HL-60 (cell line): ENCODE results near the gene GCLC.

Source experiments
- DNase-seq, 2 experiments: peaks; one replicate each; pipeline ENCODE4 v3.0.0-alpha.2; 2010 to 2020; ENCODE audit warnings: low read depth in 1 of 2, low spot score in 1 of 2
- H3K27ac ChIP-seq: fragments of 250-450 bp; sonication (Bioruptor Pico); replicated peaks from 2 replicates; pipeline ENCODE4 v1.5.1; 2020; ENCODE audit warnings: mild to moderate bottlenecking, moderate library complexity
- H3K27me3 ChIP-seq: fragments of 250-450 bp; sonication (Bioruptor Pico); 2 replicates; pipeline ENCODE4 v1.5.1; 2021; ENCODE audit warnings: mild to moderate bottlenecking, moderate library complexity; ENCODE audit not compliant: insufficient read depth, poor library complexity, severe bottlenecking
- H3K4me3 ChIP-seq: replicated peaks from 2 replicates; pipeline ENCODE4 v1.5.1; 2011; ENCODE audit warnings: mild to moderate bottlenecking, control low read depth, low read length; ENCODE audit not compliant: insufficient read depth
- CTCF ChIP-seq: IDR thresholded peaks from one replicate; pipeline ENCODE4 v1.5.1; 2011; ENCODE audit warnings: low read length, control low read depth, inconsistent platforms; ENCODE audit not compliant: insufficient read depth
- GABPA ChIP-seq: IDR thresholded peaks from 2 replicates; pipeline ENCODE4 v1.6.1; 2012; ENCODE audit warnings: low read depth
- POLR2AphosphoS5 ChIP-seq: IDR thresholded peaks from 2 replicates; pipeline ENCODE4 v1.6.1; 2012; ENCODE audit warnings: low read depth
- REST ChIP-seq: IDR thresholded peaks from 2 replicates; pipeline ENCODE4 v1.6.1; 2012; ENCODE audit warnings: low read depth; ENCODE audit not compliant: insufficient replicate concordance
- SPI1 ChIP-seq: IDR thresholded peaks from 2 replicates; pipeline ENCODE4 v1.6.1; 2012; ENCODE audit warnings: low read depth, mild to moderate bottlenecking, borderline replicate concordance

The GCLC gene

GRCh38 chr6:53547166-53547810, 2.4 kb upstream of the GCLC start:
- H3K27ac ChIP-seq: peak overlapping the region; percentile 7
- peak overlapping the region; percentile 72 for H3K4me3 ChIP-seq
- TF ChIP-seq POLR2AphosphoS5 (no peak), GABPA (no peak), REST (no peak), SPI1 (no peak), CTCF (no peak)
- no peaks in the 10 kb centered on the region for H3K27me3 ChIP-seq
- DNase-seq: no peak

- TF ChIP-seq SPI1: no peak
- no peak for TF ChIP-seq GABPA
- no peak for TF ChIP-seq POLR2AphosphoS5
- TF ChIP-seq CTCF: no peak
- TF ChIP-seq REST: no peak
- no peak for DNase-seq
These were observed 1.4 kb upstream of the GCLC start for GRCh38 chr6:53546281-53546680.

GRCh38 chr6:53544217-53544469, 758 bp downstream of the GCLC start:
- TF ChIP-seq POLR2AphosphoS5: no peak
- TF ChIP-seq REST: no peak
- no peak for TF ChIP-seq CTCF
- TF ChIP-seq GABPA: no peak
- no peak for TF ChIP-seq SPI1
- peak overlapping the region; percentile 68 for H3K27ac ChIP-seq
- no peak for DNase-seq
- H3K27me3 ChIP-seq: no peaks in the 10 kb centered on the region
- peak overlapping the region; percentile 91 for H3K4me3 ChIP-seq

More at GRCh38 chr6:53546281-53546680, 1.4 kb upstream of the GCLC start:
- Histone ChIP-seq H3K27ac (no peak overlapping the region), H3K4me3 (no peak overlapping the region), H3K27me3 (no peaks in the 10 kb centered on the region)
